NCI-H1417 (cell line): ENCODE data around the gene RECK.
"Not testable (repeated sequence)": the region's sequence is repeated elsewhere in the genome, so short reads cannot be mapped to it uniquely, and the experiment has no call there.

Experiments
- DNase-seq, 3 experiments: peaks; one replicate each; lab custom pipeline; 2025; lab: John Stamatoyannopoulos, UW

Gene RECK, protein sequence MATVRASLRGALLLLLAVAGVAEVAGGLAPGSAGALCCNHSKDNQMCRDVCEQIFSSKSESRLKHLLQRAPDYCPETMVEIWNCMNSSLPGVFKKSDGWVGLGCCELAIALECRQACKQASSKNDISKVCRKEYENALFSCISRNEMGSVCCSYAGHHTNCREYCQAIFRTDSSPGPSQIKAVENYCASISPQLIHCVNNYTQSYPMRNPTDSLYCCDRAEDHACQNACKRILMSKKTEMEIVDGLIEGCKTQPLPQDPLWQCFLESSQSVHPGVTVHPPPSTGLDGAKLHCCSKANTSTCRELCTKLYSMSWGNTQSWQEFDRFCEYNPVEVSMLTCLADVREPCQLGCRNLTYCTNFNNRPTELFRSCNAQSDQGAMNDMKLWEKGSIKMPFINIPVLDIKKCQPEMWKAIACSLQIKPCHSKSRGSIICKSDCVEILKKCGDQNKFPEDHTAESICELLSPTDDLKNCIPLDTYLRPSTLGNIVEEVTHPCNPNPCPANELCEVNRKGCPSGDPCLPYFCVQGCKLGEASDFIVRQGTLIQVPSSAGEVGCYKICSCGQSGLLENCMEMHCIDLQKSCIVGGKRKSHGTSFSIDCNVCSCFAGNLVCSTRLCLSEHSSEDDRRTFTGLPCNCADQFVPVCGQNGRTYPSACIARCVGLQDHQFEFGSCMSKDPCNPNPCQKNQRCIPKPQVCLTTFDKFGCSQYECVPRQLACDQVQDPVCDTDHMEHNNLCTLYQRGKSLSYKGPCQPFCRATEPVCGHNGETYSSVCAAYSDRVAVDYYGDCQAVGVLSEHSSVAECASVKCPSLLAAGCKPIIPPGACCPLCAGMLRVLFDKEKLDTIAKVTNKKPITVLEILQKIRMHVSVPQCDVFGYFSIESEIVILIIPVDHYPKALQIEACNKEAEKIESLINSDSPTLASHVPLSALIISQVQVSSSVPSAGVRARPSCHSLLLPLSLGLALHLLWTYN

DNA sequence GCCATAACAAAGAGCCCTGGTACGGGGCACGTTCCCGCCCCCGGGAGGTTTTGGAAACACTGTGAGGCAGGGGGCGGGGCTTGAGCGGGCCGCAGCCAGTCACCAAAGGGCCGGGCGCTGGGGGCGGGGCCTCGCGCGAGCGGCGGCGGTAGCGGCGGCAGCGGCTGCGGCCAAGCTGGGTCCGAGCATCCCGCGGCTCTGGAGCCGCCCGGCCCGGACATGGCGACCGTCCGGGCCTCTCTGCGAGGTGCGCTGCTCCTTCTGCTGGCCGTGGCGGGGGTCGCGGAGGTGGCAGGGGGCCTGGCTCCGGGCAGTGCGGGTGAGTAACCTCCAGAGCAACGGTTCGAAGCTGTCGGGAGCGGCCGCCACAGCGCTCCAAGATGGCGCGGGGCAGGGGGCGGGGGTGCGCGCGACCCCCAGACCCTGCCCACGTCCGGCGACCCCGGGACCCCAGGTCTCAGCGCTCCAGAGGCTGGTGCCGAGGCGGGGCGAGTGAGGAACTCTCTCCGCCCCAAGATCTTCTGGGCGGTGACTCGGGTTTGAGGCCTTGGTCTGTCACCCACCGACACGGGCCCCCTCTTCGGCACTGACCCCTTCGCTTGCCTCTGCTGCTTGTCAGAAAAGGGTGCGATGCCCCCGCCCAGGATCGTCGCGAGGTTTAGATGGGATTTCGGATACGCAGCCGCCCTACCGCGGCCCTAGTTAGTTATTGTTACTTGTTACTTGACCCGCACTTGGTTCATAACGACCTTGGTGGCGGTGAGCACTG lies at the start of gene RECK:
RECK (plus strand) TSS at position 134 of the 769 bp plus-strand sequence; CDS start at position 220, 86 bp downstream.
- peak; percentile 68 to 78 (median 72) for DNase-seq

DNA sequence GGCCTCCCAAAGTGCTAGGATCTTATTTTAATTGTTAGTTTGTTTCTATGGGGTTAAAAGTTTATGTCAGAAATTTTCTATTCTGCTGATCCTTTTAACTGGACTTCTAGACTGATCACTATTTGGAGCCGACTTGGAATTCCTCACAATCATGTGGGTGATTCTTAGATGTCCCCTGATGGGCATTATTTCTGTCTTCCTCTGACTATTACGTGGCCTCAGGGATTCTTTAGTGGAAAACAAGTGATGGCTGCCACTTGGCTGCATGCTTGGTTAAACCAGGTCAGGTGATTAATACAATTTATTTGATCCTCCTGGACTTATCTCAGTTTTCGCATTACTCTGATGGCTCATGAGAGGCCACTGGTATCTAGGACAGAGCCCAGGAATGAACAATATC lies 46.6 kb upstream of the RECK start:
- DNase-seq, result no peak

DNA sequence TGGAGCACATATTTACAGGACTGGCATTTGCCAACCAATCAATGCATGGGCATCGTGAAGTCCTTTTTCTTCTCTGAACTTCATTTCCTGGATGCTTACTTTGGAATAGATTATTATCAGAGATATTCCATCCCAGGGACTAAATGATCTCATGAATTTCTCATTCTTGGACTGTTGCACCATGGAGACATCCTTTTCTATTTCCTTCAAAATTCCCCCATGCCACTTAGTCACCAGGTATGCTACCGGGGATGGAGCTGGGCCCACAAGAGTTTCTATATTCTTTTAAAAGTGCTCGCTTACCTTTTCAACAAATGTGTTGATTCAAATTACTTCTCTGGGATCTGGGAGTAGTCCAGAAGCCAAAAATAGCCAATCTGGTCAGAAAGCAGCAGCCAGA lies 43.6 kb upstream of the RECK start:
- DNase-seq, result not testable (repeated sequence)

DNA sequence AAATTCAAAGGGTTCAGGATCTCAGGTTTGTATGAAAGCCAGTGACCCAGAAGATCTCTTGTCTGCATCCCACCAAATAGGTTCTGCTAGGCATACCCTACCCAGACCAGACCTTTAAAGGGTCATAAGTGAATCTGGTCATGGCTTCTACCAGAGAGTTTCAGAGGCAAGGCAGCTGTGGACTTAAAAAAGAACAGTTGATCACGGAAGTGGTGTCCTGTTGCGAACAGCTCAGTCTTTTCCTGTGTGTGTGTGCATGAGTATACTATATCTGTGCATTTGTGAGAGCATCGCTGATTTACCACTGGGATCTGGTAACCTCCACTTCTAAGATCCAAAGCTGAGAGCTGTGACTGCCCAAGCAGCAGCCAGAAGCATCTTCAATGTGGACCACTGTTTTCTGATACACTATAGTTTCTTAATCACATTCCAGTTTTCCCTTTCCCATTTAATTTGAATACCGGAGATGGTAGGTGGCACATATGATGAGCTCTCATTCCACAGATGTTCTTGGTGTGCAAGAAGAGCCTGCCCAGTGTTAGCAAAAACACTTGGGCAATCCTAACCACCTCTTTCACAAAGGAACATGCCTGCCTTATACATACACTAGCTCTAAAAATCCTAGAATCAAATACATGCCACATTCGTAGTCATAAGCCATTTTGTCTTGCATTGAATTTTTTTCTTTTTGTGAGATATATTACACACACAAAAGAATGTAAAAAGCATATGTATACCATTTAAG lies 42.6 kb upstream of the RECK start:
- no peak for DNase-seq

DNA sequence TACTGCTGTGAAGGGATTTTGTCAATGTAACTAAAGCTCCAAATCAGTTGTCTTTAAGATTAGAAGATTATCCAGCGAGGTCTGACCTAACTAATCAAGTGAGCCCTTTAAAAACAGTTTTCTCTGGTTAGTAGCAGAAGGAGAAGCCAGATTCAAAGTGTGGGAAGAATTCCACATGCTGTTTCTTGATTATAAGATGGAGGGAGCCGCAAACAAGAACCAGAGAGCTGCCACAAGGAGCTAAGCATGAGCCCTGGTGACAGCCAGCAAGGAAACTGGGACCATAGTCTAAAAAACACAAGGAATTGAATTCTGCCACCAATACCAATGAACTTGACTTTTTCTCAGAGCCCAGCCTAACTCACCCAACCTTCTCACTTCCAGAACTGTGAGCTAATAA lies 41.8 kb upstream of the RECK start:
- DNase-seq, result no peak

DNA sequence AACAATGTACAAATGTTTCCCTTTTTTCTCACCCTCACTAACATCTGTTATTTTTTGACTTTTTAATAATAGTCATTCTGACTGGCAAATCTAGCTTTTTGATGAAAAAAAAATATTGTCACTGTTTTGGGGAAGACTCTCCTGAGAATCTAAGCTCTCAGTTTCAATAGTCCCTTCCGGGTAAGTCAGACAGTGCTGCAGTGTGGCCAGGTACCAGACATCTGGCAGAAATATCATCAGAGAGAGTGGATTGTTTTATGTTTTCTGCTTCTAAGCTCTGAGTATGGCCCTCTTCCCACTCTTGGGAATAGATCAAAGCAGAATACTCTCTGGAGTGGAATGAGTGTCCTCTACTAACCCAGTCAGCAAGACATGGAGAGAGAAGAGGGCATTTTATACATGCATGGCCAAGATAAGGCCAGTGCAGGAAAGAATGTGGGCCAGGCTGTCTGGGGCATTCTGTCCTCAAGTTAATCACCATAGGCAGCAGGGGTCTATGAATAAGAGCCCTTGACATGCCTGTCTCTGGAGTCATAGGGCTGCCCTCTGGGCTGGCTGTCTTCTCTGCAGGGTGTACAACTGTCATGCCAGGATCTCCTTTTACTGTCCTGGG lies 40.2 kb upstream of the RECK start:
- no peak for DNase-seq

DNA sequence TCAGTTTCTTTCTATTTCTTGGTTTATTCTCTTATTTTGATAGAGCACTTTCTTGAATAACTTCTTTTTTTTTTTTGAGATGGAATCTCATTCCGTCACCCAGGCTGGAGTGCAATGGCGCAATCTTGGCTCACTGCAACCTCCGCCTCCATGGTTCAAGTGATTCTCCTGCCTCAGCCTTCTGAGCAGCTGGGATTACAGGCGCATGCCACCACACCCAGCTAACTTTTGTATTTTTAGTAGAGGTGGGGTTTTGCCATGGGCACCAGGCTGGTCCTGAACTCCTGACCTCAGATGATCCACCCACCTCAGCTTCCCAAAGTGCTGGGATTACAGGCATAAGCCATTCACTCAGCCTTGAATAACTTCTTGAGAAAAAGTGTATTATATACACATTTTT lies 39.7 kb upstream of the RECK start:
- DNase-seq, result not testable (repeated sequence)

DNA sequence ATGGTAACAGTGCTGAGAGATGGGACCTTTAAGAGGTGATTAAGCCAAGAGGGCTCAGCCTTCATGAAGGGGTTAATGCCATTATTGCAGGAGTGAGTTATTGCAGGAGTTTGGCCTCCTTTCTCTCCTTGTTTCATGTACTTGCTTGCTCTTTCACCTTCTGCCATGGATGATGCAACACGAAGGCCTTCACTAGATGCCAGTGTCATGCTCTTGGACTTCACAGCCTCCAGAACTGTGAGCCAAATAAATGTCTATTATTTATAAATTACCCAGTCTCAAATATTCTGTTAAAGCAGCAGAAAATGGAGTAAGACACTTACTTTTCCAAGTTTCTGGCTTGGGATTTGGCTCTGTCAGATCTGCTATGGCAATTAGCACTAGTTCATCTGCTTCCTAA lies 38.4 kb upstream of the RECK start:
- no peak for DNase-seq

DNA sequence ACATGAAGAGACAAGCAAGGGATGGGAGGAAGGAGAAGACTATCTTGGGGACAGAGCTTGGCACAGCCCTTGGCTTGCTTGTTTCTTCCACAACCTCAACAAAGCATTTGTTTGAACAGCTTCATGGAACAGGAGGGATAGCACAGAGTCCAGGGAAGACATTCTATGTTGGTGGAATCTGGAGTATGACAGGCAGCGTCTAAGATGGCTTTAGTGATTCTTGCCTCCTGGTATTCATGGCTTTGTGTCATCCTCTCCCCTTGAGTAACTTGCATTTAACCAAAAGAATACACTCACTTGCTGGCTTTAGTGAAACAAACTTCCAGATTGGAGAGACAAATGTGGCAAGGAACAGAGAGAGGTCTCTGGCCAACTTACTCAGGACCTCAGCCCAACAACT lies 30.8 kb upstream of the RECK start:
- no peak for DNase-seq

DNA sequence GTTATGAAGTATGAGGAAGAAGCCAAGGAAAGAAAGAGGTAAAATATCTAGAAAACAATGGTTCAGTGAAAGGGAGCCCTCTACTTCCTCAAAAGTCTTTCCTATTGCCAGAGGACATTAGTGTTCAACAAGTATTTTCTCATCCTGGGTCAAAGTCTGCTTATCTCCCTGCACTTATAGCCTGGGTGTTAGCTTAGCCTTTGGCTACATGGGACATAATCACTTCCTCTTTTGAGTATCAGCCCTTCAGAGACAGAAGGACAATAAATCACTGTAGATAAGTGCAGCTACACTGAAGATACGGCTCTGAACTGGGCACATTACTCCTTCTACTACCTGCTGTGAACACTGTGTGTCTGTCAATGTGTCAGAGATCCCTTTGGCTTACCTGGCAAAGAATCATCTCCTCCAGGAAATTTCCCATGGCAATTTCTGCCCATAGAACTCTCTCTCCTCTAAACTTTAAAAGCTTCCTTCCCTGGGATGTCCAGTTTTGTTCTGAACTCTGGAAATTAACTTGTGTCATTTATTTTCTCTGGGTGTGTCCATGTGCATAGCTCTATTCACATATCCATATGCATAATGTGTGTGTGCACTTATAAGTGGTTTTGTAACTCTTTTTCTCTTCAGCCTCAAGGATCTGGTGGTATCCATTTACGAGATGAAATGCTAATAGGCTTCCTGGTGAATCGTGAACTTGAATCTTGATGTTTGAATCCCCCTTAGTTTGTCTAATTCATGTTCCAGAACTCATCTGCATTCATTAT lies 30.0 kb upstream of the RECK start:
- DNase-seq, result no peak

DNA sequence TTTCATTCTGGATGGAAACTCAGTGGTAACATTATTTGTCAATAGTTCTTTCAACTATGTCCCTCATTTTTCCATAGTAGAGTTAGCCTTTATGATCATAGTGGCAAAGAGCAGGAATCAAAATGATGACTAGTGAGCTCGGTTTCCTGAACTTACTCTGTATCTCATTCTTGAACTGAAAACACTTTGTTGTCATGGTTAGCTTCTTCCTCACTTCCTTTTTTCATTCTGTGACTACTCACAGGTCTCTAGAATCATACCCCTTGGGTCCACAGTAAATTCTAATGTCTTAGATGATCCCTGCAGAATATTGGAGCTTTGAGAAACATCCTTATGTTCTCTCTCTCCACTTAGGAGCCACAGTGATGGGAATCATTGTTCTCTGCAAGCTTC lies 29.4 kb upstream of the RECK start:
- DNase-seq, result no peak

DNA sequence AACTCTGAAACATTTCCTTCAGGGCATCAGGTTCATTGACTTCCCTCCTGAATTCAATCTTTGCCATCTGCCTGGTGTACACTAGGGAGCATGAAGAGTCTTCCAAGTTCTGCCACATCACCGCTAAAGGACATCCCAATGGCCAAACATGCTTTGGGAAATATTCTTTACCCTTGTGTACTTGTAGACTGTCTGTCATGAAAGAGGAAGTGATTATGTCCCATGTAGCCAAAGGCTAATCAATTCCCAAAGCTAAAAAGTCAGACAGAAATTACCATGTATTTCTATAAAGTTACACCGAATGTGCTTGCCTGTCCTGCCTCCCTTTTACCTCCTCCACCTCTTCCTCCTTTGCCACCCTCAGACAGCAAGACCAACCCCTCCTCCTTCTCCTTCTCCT lies 28.9 kb upstream of the RECK start:
- DNase-seq, result no peak

DNA sequence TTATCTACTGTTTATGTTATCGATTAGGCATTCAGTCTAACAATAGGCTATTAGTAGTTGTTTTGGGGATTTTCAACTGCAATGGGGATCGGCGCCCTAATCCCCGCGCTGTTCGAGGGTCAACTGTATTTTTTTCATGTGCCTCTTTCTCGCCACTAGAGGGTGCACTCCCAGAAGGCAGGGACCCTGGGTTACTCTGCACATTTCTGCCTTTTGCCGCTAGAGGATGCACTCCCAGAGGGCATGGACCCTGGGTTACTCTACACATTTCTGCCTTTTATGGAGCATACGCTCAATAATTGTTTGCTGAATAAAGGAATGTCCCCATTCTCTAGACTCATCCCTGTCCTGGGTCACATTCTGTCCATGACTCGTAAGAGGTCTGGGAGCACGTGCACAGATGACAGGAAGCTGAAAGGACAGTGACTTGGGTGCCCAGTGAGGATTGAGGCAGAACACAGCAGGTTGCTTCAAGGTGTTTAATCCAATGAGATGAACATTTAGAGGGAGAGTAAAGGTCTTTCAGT lies 27.9 kb upstream of the RECK start:
- peak; percentile 25 to 74 (median 60) for DNase-seq

DNA sequence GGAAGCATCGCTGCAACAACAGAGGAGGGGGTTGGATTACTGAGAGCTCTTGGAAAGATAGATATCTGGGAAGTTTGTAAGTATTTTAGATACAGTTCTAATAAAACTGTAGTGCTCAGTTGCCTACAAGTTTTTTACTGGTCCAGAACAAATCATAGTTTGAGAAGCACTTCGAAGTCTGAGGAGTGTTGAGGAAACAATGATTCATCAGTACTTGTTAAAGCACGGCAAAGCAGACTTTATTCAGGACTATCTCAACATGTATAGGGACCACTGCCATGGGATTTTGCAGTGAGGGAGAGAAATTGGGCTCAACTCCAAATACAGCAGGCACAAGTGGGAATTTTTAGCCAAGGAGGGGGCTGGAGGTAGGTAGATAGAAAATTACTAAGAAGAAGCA lies 25.3 kb upstream of the RECK start:
- no peak for DNase-seq

DNA sequence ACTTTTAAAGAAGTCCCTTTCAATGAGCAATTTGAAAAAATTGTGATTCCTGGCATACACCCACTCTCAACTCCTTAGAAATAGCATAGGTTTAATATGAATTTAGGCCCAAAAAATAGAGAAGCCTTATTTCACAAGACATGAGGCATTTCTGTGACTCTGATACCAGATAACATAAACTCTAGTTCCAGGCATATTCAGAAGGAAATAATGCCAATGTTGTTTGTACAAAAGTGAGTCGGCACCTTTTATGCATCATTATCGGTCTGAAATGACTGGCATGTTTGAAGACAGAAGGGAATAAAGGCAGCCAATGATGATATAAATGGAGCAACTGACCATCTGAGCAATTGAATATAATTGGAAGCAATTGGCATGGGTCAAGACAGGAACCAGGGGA lies 19.4 kb upstream of the RECK start:
- no peak for DNase-seq

DNA sequence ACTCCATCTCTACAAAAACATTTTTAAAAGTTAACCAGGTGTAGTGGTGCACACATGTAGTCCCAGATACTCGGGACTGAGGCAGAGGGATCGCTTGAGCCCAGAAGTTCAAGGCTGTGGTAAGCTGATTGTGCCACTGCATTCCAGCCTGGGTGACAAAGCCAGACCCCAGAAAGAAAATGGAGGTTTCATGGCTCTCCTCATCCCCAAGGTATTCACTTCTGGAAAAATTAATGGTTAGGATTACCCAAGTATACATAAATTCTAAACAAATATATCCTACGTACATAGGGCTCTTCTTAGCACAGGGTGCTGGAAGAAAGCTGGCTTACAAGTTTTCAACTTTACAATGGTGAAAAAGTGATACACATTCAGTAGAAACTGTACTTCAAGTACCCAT lies 18.6 kb upstream of the RECK start:
- DNase-seq, result no peak

DNA sequence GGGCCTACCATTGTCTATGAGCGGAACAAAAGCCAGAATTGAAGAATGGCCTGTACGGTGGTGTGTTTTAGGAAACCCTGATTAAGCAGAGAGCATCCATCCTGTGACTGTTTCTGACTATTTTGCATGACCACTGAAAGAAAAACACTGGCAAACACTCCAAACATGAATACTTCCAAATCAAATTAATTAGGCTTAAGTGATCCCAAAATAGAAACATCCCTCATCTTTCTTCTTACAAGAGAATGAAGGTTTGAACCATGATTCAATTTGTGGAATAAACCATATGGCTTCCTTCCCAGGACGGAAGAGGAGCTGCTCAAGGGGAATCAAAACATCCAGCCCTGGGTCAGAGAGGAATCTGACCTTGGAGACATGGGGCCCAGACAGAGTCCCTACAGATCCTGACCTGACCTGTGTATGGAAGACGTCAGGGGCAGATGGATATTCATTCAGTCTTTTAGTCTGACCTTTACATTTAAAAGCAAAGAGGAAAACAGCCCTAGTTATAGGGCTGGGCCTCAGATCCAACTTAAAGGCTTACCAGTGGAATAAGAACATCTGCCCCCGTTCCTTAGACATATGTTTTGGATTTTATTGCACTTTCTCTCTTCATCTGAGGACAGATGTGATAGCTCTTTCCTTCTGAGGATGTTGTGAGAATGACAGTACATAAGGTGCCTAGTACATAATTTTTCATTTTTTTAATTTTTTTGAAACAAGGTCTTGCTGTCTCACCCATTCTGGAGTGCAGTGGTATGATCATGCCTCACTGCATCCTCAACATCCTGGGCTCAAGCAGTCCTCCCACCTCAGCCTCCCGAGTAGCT lies 17.6 kb upstream of the RECK start:
- no peak for DNase-seq

DNA sequence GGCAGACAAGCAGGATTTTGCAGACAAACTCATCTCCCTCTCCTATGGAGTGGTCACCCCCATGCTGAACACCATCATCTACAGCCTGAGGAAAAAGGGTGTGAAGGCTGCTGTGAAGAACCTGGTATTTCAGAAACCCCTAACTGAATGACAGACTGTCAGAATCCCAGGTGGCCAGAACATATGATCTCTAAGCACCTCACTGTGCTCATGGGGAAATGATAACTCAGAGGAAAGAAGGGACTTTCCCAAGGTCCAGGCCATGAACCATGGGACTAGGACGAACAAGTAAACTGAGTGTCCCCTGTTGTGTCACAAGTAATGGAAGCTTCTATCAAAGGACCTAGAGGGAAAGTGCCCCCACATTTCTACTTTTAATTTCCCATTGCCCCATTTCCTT lies 14.7 kb upstream of the RECK start:
- no peak for DNase-seq
